Caco-2 (cell line): ENCODE results near the gene ZBTB17. TPM values are rescaled to one million over a fixed set of nuclear protein-coding genes. Genes with fewer than 3 reads are reported as not detected.

Experiments
- BruUV-seq: library from RNA; stranded (reverse); fragments of 400-500 nt; replicated peaks from 2 replicates; lab custom pipeline; 2021; lab: Mats Ljungman, UMichigan
- CTCF ChIA-PET: fragments of 300-600 bp; sonication (Branson Sonifier 250); formaldehyde crosslinking; loops from one replicate; lab custom pipeline; 2022; ENCODE audit warnings: antibody characterized with exemption; lab: Charles Lee
- POLR2A ChIA-PET: fragments of 300-600 bp; sonication (Branson Sonifier 250); formaldehyde crosslinking; loops from one replicate; lab custom pipeline; 2022; ENCODE audit warnings: antibody characterized with exemption; lab: Charles Lee
- DNase-seq, 2 experiments: peaks; one replicate each; pipeline versions ENCODE4 v3.0.0 to v3.0.0-alpha.2; 2020 to 2022
- H3K27me3 ChIP-seq: replicated peaks from 2 replicates; pipeline ENCODE4 v1.6.0; 2011; ENCODE audit warnings: low read length; ENCODE audit not compliant: control insufficient read depth, insufficient read depth
- H3K36me3 ChIP-seq: 2 replicates; pipeline ENCODE4 v1.5.1; 2011; ENCODE audit warnings: low read length; ENCODE audit not compliant: control insufficient read depth, insufficient read depth
- H3K4me1 ChIP-seq: fragments of 250-450 bp; sonication (Bioruptor Pico); 2 replicates; pipeline ENCODE4 v1.5.1; 2020; ENCODE audit warnings: mild to moderate bottlenecking
- H3K4me3 ChIP-seq: 2 replicates; pipeline ENCODE4 v1.5.1; 2011; ENCODE audit warnings: low read depth, mild to moderate bottlenecking, control low read depth, low read length
- H3K9me3 ChIP-seq: fragments of 250-450 bp; sonication (Bioruptor Pico); 2 replicates; pipeline ENCODE4 v1.5.1; 2020; ENCODE audit warnings: mild to moderate bottlenecking, moderate library complexity
- H3K27ac Mint-ChIP-seq: one replicate; pipeline ENCODE4 v1.8.0; 2022; ENCODE audit warnings: mixed read lengths; ENCODE audit not compliant: unreplicated experiment
- H3K27me3 Mint-ChIP-seq: one replicate; pipeline ENCODE4 v1.8.0; 2022; ENCODE audit warnings: mixed read lengths; ENCODE audit not compliant: insufficient read depth, unreplicated experiment
- H3K36me3 Mint-ChIP-seq: one replicate; pipeline ENCODE4 v1.8.0; 2022; ENCODE audit warnings: mild to moderate bottlenecking, mixed read lengths; ENCODE audit not compliant: insufficient read depth, unreplicated experiment
- H3K4me1 Mint-ChIP-seq: one replicate; pipeline ENCODE4 v1.8.0; 2022; ENCODE audit warnings: low read depth, mixed read lengths; ENCODE audit not compliant: unreplicated experiment
- H3K4me3 Mint-ChIP-seq: one replicate; pipeline ENCODE4 v1.8.0; 2022; ENCODE audit warnings: mild to moderate bottlenecking, moderate library complexity, mixed read lengths; ENCODE audit not compliant: unreplicated experiment
- H3K9me3 Mint-ChIP-seq: one replicate; pipeline ENCODE4 v1.8.0; 2022; ENCODE audit warnings: mixed read lengths; ENCODE audit not compliant: unreplicated experiment
- CTCF ChIP-seq, 2 experiments: fragments of 200-600 bp in 1 of 2; IDR thresholded peaks; 1 replicate in 1 of 2; 2 replicates in 1 of 2; pipeline versions ENCODE4 v1.5.1 to v1.8.0; 2011 to 2022; ENCODE audit warnings: antibody characterized with exemption in 1 of 2, control low read depth in 1 of 2, inconsistent platforms in 1 of 2, low read depth in 1 of 2, low read length in 1 of 2, mild to moderate bottlenecking in 1 of 2, moderate library complexity in 1 of 2; ENCODE audit not compliant: insufficient read depth in 1 of 2, severe bottlenecking in 1 of 2, unreplicated experiment in 1 of 2
- intact Hi-C: fragments of 100-400 bp; cut with micrococcal nuclease; formaldehyde crosslinking; loops from one replicate; pipeline ENCODE4 v1.10.0; 2022; ENCODE audit not compliant: unreplicated experiment
- total RNA-seq: library from RNA; stranded (reverse); gene quantifications from 2 replicates; pipeline ENCODE4 v1.2.3, GENCODE V29; 2022

ZBTB17 gene
- total RNA-seq, 1 experiment from 2014 or later, result 23.5 TPM

DNA sequence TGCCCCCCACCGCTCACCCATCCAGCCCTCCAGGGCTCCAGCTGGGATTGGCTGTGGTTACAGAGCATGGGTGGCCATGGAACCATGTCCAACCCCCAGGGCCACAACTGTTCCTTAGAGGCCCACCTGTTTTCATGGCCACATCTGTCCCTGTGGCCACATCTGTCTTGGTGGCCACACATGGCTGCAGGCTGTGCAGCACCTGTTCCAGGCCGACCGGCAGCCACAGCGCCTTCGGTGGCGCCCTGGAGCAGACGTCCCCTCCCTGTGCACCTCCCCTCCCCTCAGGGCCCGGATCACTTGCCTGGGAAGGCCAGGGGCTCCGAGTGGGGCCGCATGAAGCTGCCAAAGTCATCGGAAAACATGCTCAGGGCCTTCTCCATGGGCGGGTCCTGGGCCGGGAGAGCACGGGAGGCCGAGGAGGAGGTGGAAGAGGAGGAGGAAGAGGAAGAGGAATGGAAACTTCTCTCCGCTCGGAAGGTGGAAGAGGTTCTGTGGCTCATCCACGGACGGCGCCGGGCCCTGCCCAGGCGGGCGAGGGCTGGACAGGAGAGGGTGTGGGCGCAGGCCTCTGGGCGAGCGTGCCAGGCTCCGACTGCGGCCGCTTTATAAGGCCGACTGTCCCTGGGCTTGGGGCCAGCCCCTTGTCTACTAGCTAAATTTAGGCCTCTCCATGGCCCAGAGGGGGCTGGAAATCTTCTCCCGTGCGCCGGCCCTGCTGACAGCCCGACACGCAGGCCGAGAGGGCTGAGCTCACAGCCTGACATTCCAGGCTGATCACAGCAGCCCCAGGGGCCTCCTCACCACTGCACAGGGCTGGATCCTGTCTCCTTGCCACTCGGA is 41.8 kb upstream of the ZBTB17 start, which contains the start of gene HSPB7:
HSPB7 (minus strand) TSS at position 583 of the 843 bp plus-strand sequence; CDS start at position 503, 80 bp downstream.
- Mint-ChIP-seq H3K27ac (no peak within 1 kb of the TSS), H3K4me1 (no peaks in the 10 kb centered on the region), H3K9me3 (no peaks in the 10 kb centered on the region), H3K27me3 (no peaks in the 10 kb centered on the region), H3K36me3 (no peaks in the 10 kb centered on the region), H3K4me3 (no peak within 1 kb of the TSS)
- no peak for TF ChIP-seq CTCF (IDR thresholded peaks at IDR 0.05; ENCODE audit: insufficient read depth in 1 of 2, low read depth in 1 of 2, low read length in 1 of 2, severe bottlenecking in 1 of 2, unreplicated experiment in 1 of 2)
- Histone ChIP-seq H3K9me3 (no peaks in the 10 kb centered on the region), H3K4me3 (no peak within 1 kb of the TSS), H3K36me3 (no peaks in the 10 kb centered on the region), H3K27me3 (no peaks in the 10 kb centered on the region), H3K4me1 (no peaks in the 10 kb centered on the region)
- BruUV-seq, result no TSS peak
- intact Hi-C loops, result no loop called here
- no peak for DNase-seq
- ChIA-PET POLR2A (interaction anchor here (0.6 kb wide), 1 partner anchor 283 kb away, joined by 3 read pairs; no protein-coding TSS in a partner anchor), CTCF (no interaction called here)

GRCh38 chr1:16017076-16017460 is 41.2 kb upstream of the ZBTB17 start:
- Histone ChIP-seq H3K36me3 (no peaks in the 10 kb centered on the region), H3K9me3 (no peaks in the 10 kb centered on the region), H3K27me3 (no peaks in the 10 kb centered on the region), H3K4me3 (no peak overlapping the region), H3K4me1 (no peaks in the 10 kb centered on the region)
- Mint-ChIP-seq H3K27me3 (no peaks in the 10 kb centered on the region), H3K36me3 (no peaks in the 10 kb centered on the region), H3K4me3 (no peak overlapping the region), H3K27ac (no peak overlapping the region), H3K9me3 (no peaks in the 10 kb centered on the region), H3K4me1 (no peaks in the 10 kb centered on the region)
- intact Hi-C loops, result no loop called here
- CTCF ChIA-PET, result no interaction called here
- POLR2A ChIA-PET, result no interaction called here
- no peak for DNase-seq
- no TSS peak for BruUV-seq
- no peak for TF ChIP-seq CTCF (IDR thresholded peaks at IDR 0.05; ENCODE audit: insufficient read depth in 1 of 2, low read depth in 1 of 2, low read length in 1 of 2, severe bottlenecking in 1 of 2, unreplicated experiment in 1 of 2)

GRCh38 chr1:16015960-16016901 is 40.3 kb upstream of the ZBTB17 start:
- Histone ChIP-seq H3K9me3 (no peaks in the 10 kb centered on the region), H3K4me3 (no peak overlapping the region), H3K4me1 (no peaks in the 10 kb centered on the region), H3K27me3 (no peaks in the 10 kb centered on the region), H3K36me3 (no peaks in the 10 kb centered on the region)
- Mint-ChIP-seq H3K36me3 (no peaks in the 10 kb centered on the region), H3K4me3 (no peak overlapping the region), H3K9me3 (no peaks in the 10 kb centered on the region), H3K27ac (no peak overlapping the region), H3K27me3 (no peaks in the 10 kb centered on the region), H3K4me1 (no peaks in the 10 kb centered on the region)
- intact Hi-C loops, result no loop called here
- ChIA-PET CTCF (no interaction called here), POLR2A (no interaction called here)
- BruUV-seq, result no TSS peak
- no peak for TF ChIP-seq CTCF (IDR thresholded peaks at IDR 0.05; ENCODE audit: insufficient read depth in 1 of 2, low read depth in 1 of 2, low read length in 1 of 2, severe bottlenecking in 1 of 2, unreplicated experiment in 1 of 2)
- no peak for DNase-seq
